H1 (cell line): ENCODE results near the gene DBX1. TPM values are rescaled to one million over a fixed set of nuclear protein-coding genes. Genes with fewer than 3 reads are reported as not detected.

Experiments used
- BACH1 ChIP-seq: IDR thresholded peaks from 2 replicates; pipeline ENCODE4 v1.6.1; 2012; ENCODE audit warnings: low read length, improper control_type of control experiment
- CHD1 ChIP-seq: IDR thresholded peaks from 2 replicates; pipeline ENCODE4 v1.6.1; 2012; ENCODE audit warnings: low read depth, low read length, improper control_type of control experiment
- EGR1 ChIP-seq: IDR thresholded peaks from 2 replicates; pipeline ENCODE4 v1.6.1; 2011; ENCODE audit warnings: low read depth, low read length, borderline replicate concordance
- EZH2 ChIP-seq: fragments of 200-600 bp; sonication (generic); IDR thresholded peaks from 2 replicates; pipeline ENCODE4 v1.7.1; 2012; ENCODE audit warnings: low read depth, mild to moderate bottlenecking, moderate library complexity, low read length, inconsistent platforms; ENCODE audit not compliant: severe bottlenecking
- FOSL1 ChIP-seq: IDR thresholded peaks from 2 replicates; pipeline ENCODE4 v1.6.1; 2011; ENCODE audit warnings: mild to moderate bottlenecking, low read depth, low read length, moderate library complexity; ENCODE audit not compliant: insufficient read depth
- GABPA ChIP-seq: IDR thresholded peaks from 2 replicates; pipeline ENCODE4 v1.6.1; 2011; ENCODE audit warnings: mild to moderate bottlenecking, low read length, moderate library complexity, borderline replicate concordance; ENCODE audit not compliant: insufficient read depth
- SP2 ChIP-seq: IDR thresholded peaks from 2 replicates; pipeline ENCODE4 v1.6.1; 2012; ENCODE audit warnings: mild to moderate bottlenecking, low read length, inconsistent platforms
- SUZ12 ChIP-seq: fragments of 200-600 bp; sonication (generic); IDR thresholded peaks from 2 replicates; pipeline ENCODE4 v1.6.1; 2012; ENCODE audit warnings: mild to moderate bottlenecking, inconsistent platforms, low read length, moderate library complexity, mixed read lengths
- YY1 ChIP-seq: IDR thresholded peaks from 2 replicates; pipeline ENCODE4 v1.6.1; 2011; ENCODE audit warnings: low read depth, mild to moderate bottlenecking, low read length
- polyA plus RNA-seq, 7 experiments: library from polyadenylated mRNA; depleted of rRNA in 3 of 7; stranded (reverse) in 5 of 7; unstranded in 2 of 7; fragments of >200 nt in 5 of 7; fragments of 200-250 nt in 2 of 7; gene quantifications; 1 replicate in 5 of 7; 2 replicates in 1 of 7; 4 replicates in 1 of 7; pipeline versions ENCODE4 v1.2.1 to v1.2.3, GENCODE V29; 2011 to 2013; ENCODE audit warnings: missing spikeins in 2 of 7, mixed read lengths in 2 of 7
- total RNA-seq: library from RNA; stranded (reverse); fragmentation: NEBNext Ultra II Directional; extraction: Animal tissue kit (Norgen Biotek cat#: 25700); gene quantifications from 2 replicates; pipeline ENCODE4 v1.2.1, GENCODE V29; 2021
- TF ChIP-seq, protein P1 (sequence below): fragments of 300-600 bp; sonication (generic); IDR thresholded peaks from 2 replicates; pipeline ENCODE4 v1.7.1; 2012; ENCODE audit warnings: low read length, moderate library complexity, mild to moderate bottlenecking, inconsistent platforms; ENCODE audit not compliant: insufficient replicate concordance

DBX1 gene
- total and polyA plus RNA-seq, 2 of the 8 experiments (the other 6 are each of a cell fraction or from before 2014, with no cell fraction given): not detected

GRCh38 chr11:20159466-20160381 lies 551 bp downstream of the DBX1 start (continued):
- TF ChIP-seq, protein P1, sequence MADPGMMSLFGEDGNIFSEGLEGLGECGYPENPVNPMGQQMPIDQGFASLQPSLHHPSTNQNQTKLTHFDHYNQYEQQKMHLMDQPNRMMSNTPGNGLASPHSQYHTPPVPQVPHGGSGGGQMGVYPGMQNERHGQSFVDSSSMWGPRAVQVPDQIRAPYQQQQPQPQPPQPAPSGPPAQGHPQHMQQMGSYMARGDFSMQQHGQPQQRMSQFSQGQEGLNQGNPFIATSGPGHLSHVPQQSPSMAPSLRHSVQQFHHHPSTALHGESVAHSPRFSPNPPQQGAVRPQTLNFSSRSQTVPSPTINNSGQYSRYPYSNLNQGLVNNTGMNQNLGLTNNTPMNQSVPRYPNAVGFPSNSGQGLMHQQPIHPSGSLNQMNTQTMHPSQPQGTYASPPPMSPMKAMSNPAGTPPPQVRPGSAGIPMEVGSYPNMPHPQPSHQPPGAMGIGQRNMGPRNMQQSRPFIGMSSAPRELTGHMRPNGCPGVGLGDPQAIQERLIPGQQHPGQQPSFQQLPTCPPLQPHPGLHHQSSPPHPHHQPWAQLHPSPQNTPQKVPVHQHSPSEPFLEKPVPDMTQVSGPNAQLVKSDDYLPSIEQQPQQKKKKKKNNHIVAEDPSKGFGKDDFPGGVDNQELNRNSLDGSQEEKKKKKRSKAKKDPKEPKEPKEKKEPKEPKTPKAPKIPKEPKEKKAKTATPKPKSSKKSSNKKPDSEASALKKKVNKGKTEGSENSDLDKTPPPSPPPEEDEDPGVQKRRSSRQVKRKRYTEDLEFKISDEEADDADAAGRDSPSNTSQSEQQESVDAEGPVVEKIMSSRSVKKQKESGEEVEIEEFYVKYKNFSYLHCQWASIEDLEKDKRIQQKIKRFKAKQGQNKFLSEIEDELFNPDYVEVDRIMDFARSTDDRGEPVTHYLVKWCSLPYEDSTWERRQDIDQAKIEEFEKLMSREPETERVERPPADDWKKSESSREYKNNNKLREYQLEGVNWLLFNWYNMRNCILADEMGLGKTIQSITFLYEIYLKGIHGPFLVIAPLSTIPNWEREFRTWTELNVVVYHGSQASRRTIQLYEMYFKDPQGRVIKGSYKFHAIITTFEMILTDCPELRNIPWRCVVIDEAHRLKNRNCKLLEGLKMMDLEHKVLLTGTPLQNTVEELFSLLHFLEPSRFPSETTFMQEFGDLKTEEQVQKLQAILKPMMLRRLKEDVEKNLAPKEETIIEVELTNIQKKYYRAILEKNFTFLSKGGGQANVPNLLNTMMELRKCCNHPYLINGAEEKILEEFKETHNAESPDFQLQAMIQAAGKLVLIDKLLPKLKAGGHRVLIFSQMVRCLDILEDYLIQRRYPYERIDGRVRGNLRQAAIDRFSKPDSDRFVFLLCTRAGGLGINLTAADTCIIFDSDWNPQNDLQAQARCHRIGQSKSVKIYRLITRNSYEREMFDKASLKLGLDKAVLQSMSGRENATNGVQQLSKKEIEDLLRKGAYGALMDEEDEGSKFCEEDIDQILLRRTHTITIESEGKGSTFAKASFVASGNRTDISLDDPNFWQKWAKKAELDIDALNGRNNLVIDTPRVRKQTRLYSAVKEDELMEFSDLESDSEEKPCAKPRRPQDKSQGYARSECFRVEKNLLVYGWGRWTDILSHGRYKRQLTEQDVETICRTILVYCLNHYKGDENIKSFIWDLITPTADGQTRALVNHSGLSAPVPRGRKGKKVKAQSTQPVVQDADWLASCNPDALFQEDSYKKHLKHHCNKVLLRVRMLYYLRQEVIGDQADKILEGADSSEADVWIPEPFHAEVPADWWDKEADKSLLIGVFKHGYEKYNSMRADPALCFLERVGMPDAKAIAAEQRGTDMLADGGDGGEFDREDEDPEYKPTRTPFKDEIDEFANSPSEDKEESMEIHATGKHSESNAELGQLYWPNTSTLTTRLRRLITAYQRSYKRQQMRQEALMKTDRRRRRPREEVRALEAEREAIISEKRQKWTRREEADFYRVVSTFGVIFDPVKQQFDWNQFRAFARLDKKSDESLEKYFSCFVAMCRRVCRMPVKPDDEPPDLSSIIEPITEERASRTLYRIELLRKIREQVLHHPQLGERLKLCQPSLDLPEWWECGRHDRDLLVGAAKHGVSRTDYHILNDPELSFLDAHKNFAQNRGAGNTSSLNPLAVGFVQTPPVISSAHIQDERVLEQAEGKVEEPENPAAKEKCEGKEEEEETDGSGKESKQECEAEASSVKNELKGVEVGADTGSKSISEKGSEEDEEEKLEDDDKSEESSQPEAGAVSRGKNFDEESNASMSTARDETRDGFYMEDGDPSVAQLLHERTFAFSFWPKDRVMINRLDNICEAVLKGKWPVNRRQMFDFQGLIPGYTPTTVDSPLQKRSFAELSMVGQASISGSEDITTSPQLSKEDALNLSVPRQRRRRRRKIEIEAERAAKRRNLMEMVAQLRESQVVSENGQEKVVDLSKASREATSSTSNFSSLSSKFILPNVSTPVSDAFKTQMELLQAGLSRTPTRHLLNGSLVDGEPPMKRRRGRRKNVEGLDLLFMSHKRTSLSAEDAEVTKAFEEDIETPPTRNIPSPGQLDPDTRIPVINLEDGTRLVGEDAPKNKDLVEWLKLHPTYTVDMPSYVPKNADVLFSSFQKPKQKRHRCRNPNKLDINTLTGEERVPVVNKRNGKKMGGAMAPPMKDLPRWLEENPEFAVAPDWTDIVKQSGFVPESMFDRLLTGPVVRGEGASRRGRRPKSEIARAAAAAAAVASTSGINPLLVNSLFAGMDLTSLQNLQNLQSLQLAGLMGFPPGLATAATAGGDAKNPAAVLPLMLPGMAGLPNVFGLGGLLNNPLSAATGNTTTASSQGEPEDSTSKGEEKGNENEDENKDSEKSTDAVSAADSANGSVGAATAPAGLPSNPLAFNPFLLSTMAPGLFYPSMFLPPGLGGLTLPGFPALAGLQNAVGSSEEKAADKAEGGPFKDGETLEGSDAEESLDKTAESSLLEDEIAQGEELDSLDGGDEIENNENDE: no peak
- TF ChIP-seq CHD1 (no peak), SUZ12 (peak; percentile 28), GABPA (no peak), FOSL1 (no peak), EZH2 (peak; percentile 26), SP2 (no peak), EGR1 (no peak), YY1 (no peak), BACH1 (no peak)
